Measurements from ENCODE around the gene ARID1B.

ARID1B gene

GRCh38 chr6:156773935-156774852 lies 3.0 kb upstream of the ARID1B start:
- DNase-seq (ENCODE audit: low read depth in 3 of 3), result no peak

- no peak for DNase-seq (ENCODE audit: low read depth in 3 of 3)
These were observed 2.2 kb upstream of the ARID1B start for GRCh38 chr6:156774863-156775405.

- no peak for DNase-seq (ENCODE audit: low read depth in 3 of 3)
These were observed 1.5 kb upstream of the ARID1B start for GRCh38 chr6:156775717-156776116.

GRCh38 chr6:156776470-156776839 lies 723 bp upstream of the ARID1B start:
- DNase-seq (ENCODE audit: low read depth in 3 of 3), result no peak

- DNase-seq (ENCODE audit: low read depth in 3 of 3), result peak; percentile 28 to 46 (median 35)
These were observed 637 bp downstream of the ARID1B start for GRCh38 chr6:156777577-156778453.

GRCh38 chr6:156778454-156779205 lies 1.5 kb downstream of the ARID1B start:
- peak in 2 of 3 experiments; percentile 27 to 53 for DNase-seq (ENCODE audit: low read depth in 3 of 3)

- DNase-seq (ENCODE audit: low read depth in 3 of 3), result peak; percentile 31 to 57 (median 32)
These were observed 2.3 kb downstream of the ARID1B start for GRCh38 chr6:156779206-156780094.

- peak; percentile 15 to 31 (median 20) for DNase-seq (ENCODE audit: low read depth in 3 of 3)
These were observed 3.0 kb downstream of the ARID1B start for GRCh38 chr6:156780102-156780641.

GRCh38 chr6:156780962-156781853 lies 4.0 kb downstream of the ARID1B start:
- no peak for DNase-seq (ENCODE audit: low read depth in 3 of 3)

GRCh38 chr6:156781861-156782631 lies 4.9 kb downstream of the ARID1B start:
- no peak for DNase-seq (ENCODE audit: low read depth in 3 of 3)

GRCh38 chr6:156782691-156783320 lies 5.6 kb downstream of the ARID1B start:
- DNase-seq (ENCODE audit: low read depth in 3 of 3), result no peak

GRCh38 chr6:156783958-156784357 lies 6.8 kb downstream of the ARID1B start:
- DNase-seq (ENCODE audit: low read depth in 3 of 3), result no peak

GRCh38 chr6:156786652-156787051 lies 9.5 kb downstream of the ARID1B start:
- no peak for DNase-seq (ENCODE audit: low read depth in 3 of 3)

- no peak for DNase-seq (ENCODE audit: low read depth in 3 of 3)
These were observed 10.7 kb downstream of the ARID1B start for GRCh38 chr6:156787569-156788492.

- DNase-seq (ENCODE audit: low read depth in 3 of 3), result no peak
These were observed 12.1 kb downstream of the ARID1B start for GRCh38 chr6:156789081-156789943.
